K562 (cell line): ENCODE results near the gene RREB1. TPM values are rescaled to one million over a fixed set of nuclear protein-coding genes. Genes with fewer than 3 reads are reported as not detected.

Experiments used
- BRD9 ChIP-seq: fragments of 450-650 bp; IDR thresholded peaks from 2 replicates; pipeline ENCODE4 v1.6.1; 2018; ENCODE audit warnings: low read depth; ENCODE audit not compliant: partially characterized antibody
- CXXC5 ChIP-seq: fragments of 250-450 bp; sonication (Bioruptor Pico); IDR thresholded peaks from 2 replicates; pipeline ENCODE4 v1.8.0; 2022; ENCODE audit warnings: inconsistent platforms, mild to moderate bottlenecking, moderate library complexity
- KDM1A ChIP-seq, 2 experiments: fragments of 450-650 bp; IDR thresholded peaks; 2 replicates each; pipeline ENCODE4 v1.6.1; 2016; ENCODE audit warnings: mild to moderate bottlenecking in 2 of 2
- RBBP5 ChIP-seq: fragments of 200-600 bp; sonication (generic); IDR thresholded peaks from 2 replicates; pipeline ENCODE4 v1.6.1; 2012; ENCODE audit warnings: borderline replicate concordance, mild to moderate bottlenecking, low read length, control low read depth, inconsistent platforms; ENCODE audit not compliant: insufficient read depth, poor library complexity, severe bottlenecking
- polyA plus RNA-seq, 8 experiments: library from polyadenylated mRNA; depleted of rRNA in 4 of 8; stranded (reverse) in 5 of 8; unstranded in 3 of 8; fragments of >200 nt; fragmentation: Nextera tagmentation in 2 of 8; fragmentation: Illumina TruSeq in 1 of 8; extraction: Ambion mirVana in 2 of 8; extraction: Trizol in 1 of 8; gene quantifications; 2 replicates each; pipeline versions ENCODE4 v1.2.1 to v1.2.3, GENCODE V29; 2011 to 2014; ENCODE audit warnings: inconsistent platforms in 1 of 8, missing spikeins in 1 of 8
- total RNA-seq, 7 experiments: library from RNA; depleted of rRNA in 6 of 7; stranded (reverse); fragments of >200 nt in 6 of 7; fragmentation: Illumina TruSeq in 2 of 7; extraction: Trizol in 2 of 7; gene quantifications; 2 replicates each; pipeline versions ENCODE4 v1.2.1 to v1.2.3, GENCODE V29; 2011 to 2021; ENCODE audit warnings: low replicate concordance in 1 of 7
- TF ChIP-seq, protein P1 (sequence below), 2 experiments: fragments of 450-650 bp; IDR thresholded peaks; 2 replicates each; pipeline ENCODE4 v1.6.1; 2016; ENCODE audit warnings: mild to moderate bottlenecking in 2 of 2, borderline replicate concordance in 1 of 2, low read depth in 1 of 2, moderate library complexity in 1 of 2
- TF ChIP-seq, protein P2 (sequence below), 2 experiments: fragments of 200-800 bp in 1 of 2; sonication (Bioruptor generic) in 1 of 2; sonication (generic) in 1 of 2; formaldehyde crosslinking in 1 of 2; IDR thresholded peaks in 1 of 2; conservative IDR thresholded peaks in 1 of 2; 2 replicates each; pipeline versions ENCODE4 v1.5.0 to v1.6.1; 2016 to 2020; ENCODE audit warnings: missing compliant biosample characterization in 1 of 2, missing genetic modification characterization in 1 of 2, missing genetic modification reagents in 1 of 2
- TF ChIP-seq, protein P3 (sequence below): fragments of 450-650 bp; IDR thresholded peaks from 2 replicates; pipeline ENCODE4 v1.6.1; 2016; ENCODE audit warnings: mild to moderate bottlenecking
- TF ChIP-seq, protein P4 (sequence below), 2 experiments: IDR thresholded peaks; 2 replicates each; pipeline ENCODE4 v1.6.1; 2011; ENCODE audit warnings: borderline replicate concordance in 1 of 2, control low read depth in 1 of 2, low read depth in 1 of 2, low read length in 1 of 2, mild to moderate bottlenecking in 1 of 2, mixed read lengths in 1 of 2, moderate library complexity in 1 of 2; ENCODE audit not compliant: insufficient read depth in 1 of 2, insufficient read length in 1 of 2, poor library complexity in 1 of 2, severe bottlenecking in 1 of 2; ENCODE audit errors: extremely low read depth in 1 of 2
- TF ChIP-seq, protein P5 (sequence below): fragments of 450-650 bp; formaldehyde crosslinking; conservative IDR thresholded peaks from 2 replicates; pipeline ENCODE4 v1.4.0; 2022; ENCODE audit warnings: mild to moderate bottlenecking, missing genetic modification characterization

Gene RREB1
- total and polyA plus RNA-seq, 9 of the 15 experiments (the other 6 are each of a cell fraction or from before 2014, with no cell fraction given): 3.3 to 64.2 (median 19.3) TPM

DNA sequence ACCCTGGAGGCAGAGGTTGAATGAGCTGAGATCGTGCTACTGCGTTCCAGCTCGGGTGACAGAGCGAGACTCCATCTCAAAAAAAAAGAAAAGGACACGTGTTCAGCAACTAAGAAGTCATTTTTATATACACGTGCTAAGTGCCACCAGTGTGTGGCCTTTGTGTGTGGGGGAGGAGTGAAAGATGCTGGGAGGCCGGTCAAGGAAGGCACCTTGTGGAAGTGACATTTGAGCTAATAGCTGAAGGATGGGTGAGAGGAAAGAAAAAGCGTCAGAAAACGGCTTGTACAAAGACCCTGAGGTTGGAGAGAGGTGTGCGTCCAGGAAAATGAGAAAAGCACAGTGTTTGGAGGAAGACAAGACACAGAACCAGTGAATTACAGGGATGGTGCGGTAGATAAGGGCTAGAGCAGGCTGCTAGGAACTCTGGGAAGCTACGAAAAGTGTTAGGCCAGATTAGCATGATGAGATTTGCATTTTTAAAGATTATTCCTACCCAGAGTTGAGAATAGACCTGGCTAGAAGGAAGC lies 11.6 kb downstream of the RREB1 start (continued):
- TF ChIP-seq, protein P1, sequence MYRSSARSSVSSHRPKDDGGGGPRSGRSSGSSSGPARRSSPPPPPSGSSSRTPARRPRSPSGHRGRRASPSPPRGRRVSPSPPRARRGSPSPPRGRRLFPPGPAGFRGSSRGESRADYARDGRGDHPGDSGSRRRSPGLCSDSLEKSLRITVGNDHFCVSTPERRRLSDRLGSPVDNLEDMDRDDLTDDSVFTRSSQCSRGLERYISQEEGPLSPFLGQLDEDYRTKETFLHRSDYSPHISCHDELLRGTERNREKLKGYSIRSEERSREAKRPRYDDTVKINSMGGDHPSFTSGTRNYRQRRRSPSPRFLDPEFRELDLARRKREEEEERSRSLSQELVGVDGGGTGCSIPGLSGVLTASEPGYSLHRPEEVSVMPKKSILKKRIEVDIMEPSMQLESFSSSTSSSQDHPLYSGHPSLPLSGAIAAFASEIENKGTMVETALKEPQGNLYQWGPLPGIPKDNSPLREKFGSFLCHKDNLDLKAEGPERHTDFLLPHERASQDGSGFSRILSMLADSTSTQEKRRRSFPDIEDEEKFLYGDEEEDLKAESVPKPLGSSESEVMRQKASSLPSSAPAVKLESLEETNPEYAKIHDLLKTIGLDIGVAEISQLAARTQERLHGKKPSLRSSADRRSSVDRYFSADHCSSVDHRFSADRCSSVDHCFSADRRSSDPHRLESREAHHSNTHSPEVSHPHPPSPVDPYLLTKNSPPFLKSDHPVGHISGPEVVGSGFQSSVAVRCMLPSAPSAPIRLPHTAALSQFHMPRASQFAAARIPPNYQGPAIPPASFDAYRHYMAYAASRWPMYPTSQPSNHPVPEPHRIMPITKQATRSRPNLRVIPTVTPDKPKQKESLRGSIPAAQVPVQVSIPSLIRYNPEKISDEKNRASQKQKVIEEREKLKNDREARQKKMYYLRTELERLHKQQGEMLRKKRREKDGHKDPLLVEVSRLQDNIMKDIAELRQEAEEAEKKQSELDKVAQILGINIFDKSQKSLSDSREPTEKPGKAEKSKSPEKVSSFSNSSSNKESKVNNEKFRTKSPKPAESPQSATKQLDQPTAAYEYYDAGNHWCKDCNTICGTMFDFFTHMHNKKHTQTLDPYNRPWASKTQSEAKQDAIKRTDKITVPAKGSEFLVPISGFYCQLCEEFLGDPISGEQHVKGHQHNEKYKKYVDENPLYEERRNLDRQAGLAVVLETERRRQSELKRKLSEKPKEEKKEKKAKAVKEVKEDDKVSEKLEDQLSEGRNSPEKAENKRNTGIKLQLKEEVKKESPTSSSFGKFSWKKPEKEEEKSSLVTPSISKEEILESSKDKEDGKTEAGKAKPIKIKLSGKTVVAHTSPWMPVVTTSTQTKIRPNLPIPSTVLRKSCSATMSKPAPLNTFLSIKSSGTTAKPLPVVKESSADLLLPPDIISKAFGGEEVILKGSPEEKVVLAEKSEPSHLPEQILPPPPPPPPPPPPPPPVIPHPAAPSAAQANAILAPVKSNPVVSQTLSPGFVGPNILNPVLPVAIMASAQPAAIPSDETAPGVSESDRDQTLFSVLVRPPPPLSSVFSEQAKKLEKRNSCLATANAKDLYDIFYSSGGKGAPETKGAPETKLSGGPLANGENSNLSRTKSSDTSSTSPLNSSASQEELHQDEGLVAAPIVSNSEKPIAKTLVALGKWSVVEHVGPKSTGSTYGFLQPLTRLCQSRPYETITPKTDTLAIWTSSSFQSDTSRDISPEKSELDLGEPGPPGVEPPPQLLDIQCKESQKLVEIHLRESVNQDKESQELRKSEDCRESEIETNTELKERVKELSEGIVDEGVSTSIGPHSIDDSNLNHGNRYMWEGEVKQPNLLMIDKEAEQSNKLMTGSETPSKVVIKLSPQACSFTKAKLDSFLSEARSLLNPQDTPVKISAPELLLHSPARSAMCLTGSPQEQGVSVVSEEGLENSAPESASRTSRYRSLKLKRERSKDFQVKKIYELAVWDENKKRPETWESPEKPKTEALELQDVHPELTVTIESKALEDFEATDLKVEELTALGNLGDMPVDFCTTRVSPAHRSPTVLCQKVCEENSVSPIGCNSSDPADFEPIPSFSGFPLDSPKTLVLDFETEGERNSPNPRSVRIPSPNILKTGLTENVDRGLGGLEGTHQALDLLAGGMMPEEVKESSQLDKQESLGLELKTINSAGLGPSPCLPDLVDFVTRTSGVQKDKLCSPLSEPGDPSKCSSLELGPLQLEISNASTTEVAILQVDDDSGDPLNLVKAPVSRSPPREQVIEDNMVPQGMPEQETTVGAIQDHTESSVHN (IDR thresholded peaks at IDR 0.05; ENCODE audit: borderline replicate concordance in 1 of 2, low read depth in 1 of 2): peak in 1 of 2 experiments; percentile 69; a peak in 1 of 4 replicates
- peak; percentile 86 for TF ChIP-seq BRD9
- TF ChIP-seq, protein P2, sequence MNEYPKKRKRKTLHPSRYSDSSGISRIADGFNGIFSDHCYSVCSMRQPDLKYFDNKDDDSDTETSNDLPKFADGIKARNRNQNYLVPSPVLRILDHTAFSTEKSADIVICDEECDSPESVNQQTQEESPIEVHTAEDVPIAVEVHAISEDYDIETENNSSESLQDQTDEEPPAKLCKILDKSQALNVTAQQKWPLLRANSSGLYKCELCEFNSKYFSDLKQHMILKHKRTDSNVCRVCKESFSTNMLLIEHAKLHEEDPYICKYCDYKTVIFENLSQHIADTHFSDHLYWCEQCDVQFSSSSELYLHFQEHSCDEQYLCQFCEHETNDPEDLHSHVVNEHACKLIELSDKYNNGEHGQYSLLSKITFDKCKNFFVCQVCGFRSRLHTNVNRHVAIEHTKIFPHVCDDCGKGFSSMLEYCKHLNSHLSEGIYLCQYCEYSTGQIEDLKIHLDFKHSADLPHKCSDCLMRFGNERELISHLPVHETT (CRISPR knock-in tag; conservative IDR thresholded peaks at IDR 0.05 in 1 of 2, IDR thresholded peaks at IDR 0.05 in 1 of 2): peak in 1 of 2 experiments; percentile 64; a peak in 1 of 4 replicates
- TF ChIP-seq RBBP5: peak; percentile 51
- TF ChIP-seq, protein P3, sequence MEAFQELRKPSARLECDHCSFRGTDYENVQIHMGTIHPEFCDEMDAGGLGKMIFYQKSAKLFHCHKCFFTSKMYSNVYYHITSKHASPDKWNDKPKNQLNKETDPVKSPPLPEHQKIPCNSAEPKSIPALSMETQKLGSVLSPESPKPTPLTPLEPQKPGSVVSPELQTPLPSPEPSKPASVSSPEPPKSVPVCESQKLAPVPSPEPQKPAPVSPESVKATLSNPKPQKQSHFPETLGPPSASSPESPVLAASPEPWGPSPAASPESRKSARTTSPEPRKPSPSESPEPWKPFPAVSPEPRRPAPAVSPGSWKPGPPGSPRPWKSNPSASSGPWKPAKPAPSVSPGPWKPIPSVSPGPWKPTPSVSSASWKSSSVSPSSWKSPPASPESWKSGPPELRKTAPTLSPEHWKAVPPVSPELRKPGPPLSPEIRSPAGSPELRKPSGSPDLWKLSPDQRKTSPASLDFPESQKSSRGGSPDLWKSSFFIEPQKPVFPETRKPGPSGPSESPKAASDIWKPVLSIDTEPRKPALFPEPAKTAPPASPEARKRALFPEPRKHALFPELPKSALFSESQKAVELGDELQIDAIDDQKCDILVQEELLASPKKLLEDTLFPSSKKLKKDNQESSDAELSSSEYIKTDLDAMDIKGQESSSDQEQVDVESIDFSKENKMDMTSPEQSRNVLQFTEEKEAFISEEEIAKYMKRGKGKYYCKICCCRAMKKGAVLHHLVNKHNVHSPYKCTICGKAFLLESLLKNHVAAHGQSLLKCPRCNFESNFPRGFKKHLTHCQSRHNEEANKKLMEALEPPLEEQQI: peak; percentile 80; the same call in 1 of the 2 replicates
- TF ChIP-seq, protein P4, sequence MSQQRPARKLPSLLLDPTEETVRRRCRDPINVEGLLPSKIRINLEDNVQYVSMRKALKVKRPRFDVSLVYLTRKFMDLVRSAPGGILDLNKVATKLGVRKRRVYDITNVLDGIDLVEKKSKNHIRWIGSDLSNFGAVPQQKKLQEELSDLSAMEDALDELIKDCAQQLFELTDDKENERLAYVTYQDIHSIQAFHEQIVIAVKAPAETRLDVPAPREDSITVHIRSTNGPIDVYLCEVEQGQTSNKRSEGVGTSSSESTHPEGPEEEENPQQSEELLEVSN (IDR thresholded peaks at IDR 0.05; ENCODE audit: borderline replicate concordance in 1 of 2, extremely low read depth in 1 of 2, insufficient read depth in 1 of 2, insufficient read length in 1 of 2, low read depth in 1 of 2, low read length in 1 of 2, poor library complexity in 1 of 2, severe bottlenecking in 1 of 2): peak; percentile 27 to 29
- TF ChIP-seq CXXC5 (CRISPR knock-in tag): peak; percentile 60
- peak; percentile 95 to 96 for TF ChIP-seq KDM1A (IDR thresholded peaks at IDR 0.05)
- TF ChIP-seq, protein P5, sequence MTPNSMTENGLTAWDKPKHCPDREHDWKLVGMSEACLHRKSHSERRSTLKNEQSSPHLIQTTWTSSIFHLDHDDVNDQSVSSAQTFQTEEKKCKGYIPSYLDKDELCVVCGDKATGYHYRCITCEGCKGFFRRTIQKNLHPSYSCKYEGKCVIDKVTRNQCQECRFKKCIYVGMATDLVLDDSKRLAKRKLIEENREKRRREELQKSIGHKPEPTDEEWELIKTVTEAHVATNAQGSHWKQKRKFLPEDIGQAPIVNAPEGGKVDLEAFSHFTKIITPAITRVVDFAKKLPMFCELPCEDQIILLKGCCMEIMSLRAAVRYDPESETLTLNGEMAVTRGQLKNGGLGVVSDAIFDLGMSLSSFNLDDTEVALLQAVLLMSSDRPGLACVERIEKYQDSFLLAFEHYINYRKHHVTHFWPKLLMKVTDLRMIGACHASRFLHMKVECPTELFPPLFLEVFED (CRISPR knock-in tag): no peak
